GM12892 (cell line): ENCODE data around the gene SVOP.

Experiments used
- POLR2A ChIP-seq: IDR thresholded peaks from 2 replicates; pipeline ENCODE4 v1.6.1; 2011; ENCODE audit warnings: low read depth, low read length, control low read depth
- POLR2AphosphoS5 ChIP-seq: IDR thresholded peaks from 2 replicates; pipeline ENCODE4 v1.6.1; 2011; ENCODE audit warnings: low read depth, low read length, control low read depth
- TAF1 ChIP-seq: IDR thresholded peaks from 2 replicates; pipeline ENCODE4 v1.6.1; 2011; ENCODE audit warnings: low read depth, mild to moderate bottlenecking, control low read depth, low read length, borderline replicate concordance

DNA sequence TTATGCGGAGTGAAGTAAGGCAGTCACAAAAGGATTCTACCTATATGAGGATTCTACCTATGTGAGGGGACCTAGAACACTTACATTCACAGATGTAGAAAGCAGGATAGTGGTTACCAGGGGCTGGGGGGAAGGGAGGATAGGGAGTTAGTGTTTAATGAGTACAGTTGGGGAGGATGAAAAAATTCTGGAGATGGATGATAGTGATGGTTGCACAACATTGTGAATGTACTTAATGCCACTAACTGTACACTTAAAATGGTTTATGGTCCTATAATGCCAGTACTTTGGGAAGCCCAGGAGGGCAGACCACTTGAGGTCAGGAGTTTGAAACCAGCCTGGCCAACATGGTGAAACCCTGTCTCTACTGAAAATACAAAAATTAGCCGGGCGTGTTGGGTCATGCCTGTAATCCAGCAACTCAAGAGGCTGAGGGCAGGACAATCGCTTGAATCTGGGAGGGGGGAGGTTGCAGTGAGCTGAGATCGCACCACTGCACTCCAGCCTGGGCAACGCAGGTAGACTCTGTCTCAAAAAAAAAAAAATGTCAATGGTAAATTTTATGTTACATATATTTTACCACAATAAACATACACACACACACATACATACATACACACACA lies 25.4 kb downstream of the SVOP start:
- no peak for TF ChIP-seq POLR2A
- no peak for TF ChIP-seq POLR2AphosphoS5
- no peak for TF ChIP-seq TAF1
